Right kidney (tissue), 9 donors: ENCODE measurements around the gene BPIFA1.

Experiments used
- DNase-seq: peaks from one replicate; pipeline ENCODE4 v3.0.0-alpha.2; 2016
- long read RNA-seq, 8 donors: transcript quantifications; one replicate each; lab custom pipeline, GENCODE V29; 2026

BPIFA1 gene
- long read RNA-seq, donor 1, result 0 reads
- long read RNA-seq, donor 2, result 0 reads
- long read RNA-seq, donor 3, result 0 reads
- long read RNA-seq, donor 4, result 0 reads
- long read RNA-seq, donor 5, result 0 reads
- long read RNA-seq, donor 6, result 0 reads
- long read RNA-seq, donor 7, result 0 reads
- long read RNA-seq, donor 8, result 0 reads

- no peak for DNase-seq
Observed at GRCh38 chr20:33235696-33236095, at the start of gene BPIFA1. Gene BPIFA1 (plus strand): TSS chr20:33235996. CDS start chr20:33237712, 1,716 bp downstream.

GRCh38 chr20:33187491-33187890, 48.3 kb upstream of the BPIFA1 start:
- DNase-seq, result no peak

GRCh38 chr20:33188421-33188820, 47.4 kb upstream of the BPIFA1 start:
- no peak for DNase-seq

GRCh38 chr20:33191484-33191883, 44.3 kb upstream of the BPIFA1 start:
- no peak for DNase-seq

GRCh38 chr20:33191955-33192354, 43.8 kb upstream of the BPIFA1 start:
- DNase-seq, result no peak

- DNase-seq, result no peak
Observed at GRCh38 chr20:33192912-33193501, 42.8 kb upstream of the BPIFA1 start.

GRCh38 chr20:33199026-33199425, 36.8 kb upstream of the BPIFA1 start:
- DNase-seq, result no peak

- no peak for DNase-seq
Observed at GRCh38 chr20:33202451-33202850, 33.3 kb upstream of the BPIFA1 start.

GRCh38 chr20:33203444-33203843, 32.4 kb upstream of the BPIFA1 start:
- no peak for DNase-seq

GRCh38 chr20:33209789-33210188, 26.0 kb upstream of the BPIFA1 start:
- DNase-seq, result peak; percentile 41

- DNase-seq, result no peak
Observed at GRCh38 chr20:33210371-33210770, 25.4 kb upstream of the BPIFA1 start.

GRCh38 chr20:33211817-33212424, 23.9 kb upstream of the BPIFA1 start:
- no peak for DNase-seq

- no peak for DNase-seq
Observed at GRCh38 chr20:33217052-33217451, 18.7 kb upstream of the BPIFA1 start, which contains the start of gene BPIFA3. Gene BPIFA3 (plus strand): TSS chr20:33217352. CDS start chr20:33217537, 185 bp downstream.

GRCh38 chr20:33224399-33224798, 11.4 kb upstream of the BPIFA1 start:
- no peak for DNase-seq

GRCh38 chr20:33229843-33230242, 6.0 kb upstream of the BPIFA1 start:
- DNase-seq, result no peak

GRCh38 chr20:33231237-33231636, 4.6 kb upstream of the BPIFA1 start:
- DNase-seq, result no peak

- DNase-seq, result no peak
Observed at GRCh38 chr20:33232486-33233072, 3.2 kb upstream of the BPIFA1 start.

- no peak for DNase-seq
Observed at GRCh38 chr20:33233129-33233774, 2.5 kb upstream of the BPIFA1 start.

GRCh38 chr20:33234050-33234449, 1.7 kb upstream of the BPIFA1 start:
- no peak for DNase-seq

GRCh38 chr20:33236351-33236750, 555 bp downstream of the BPIFA1 start:
- no peak for DNase-seq

GRCh38 chr20:33237989-33238388, 2.2 kb downstream of the BPIFA1 start:
- DNase-seq, result no peak

- no peak for DNase-seq
Observed at GRCh38 chr20:33239418-33239817, 3.6 kb downstream of the BPIFA1 start.
